Colon (tissue), 2 donors: Measurements from ENCODE around the gene ASIC2.

Experiments
- FAIRE-seq: peaks from 2 replicates; lab custom pipeline; 2012; peaks lifted over from hg19 to GRCh38; lab: Jason Lieb, UNC
- donor health status: control.
- donor health status: control.

ASIC2 gene

GRCh38 chr17:33057564-33057963, 235.5 kb downstream of the ASIC2 start:
- no peak for FAIRE-seq

GRCh38 chr17:33056399-33057146, 236.5 kb downstream of the ASIC2 start:
- no peak for FAIRE-seq

- FAIRE-seq: no peak
These were observed 237.3 kb downstream of the ASIC2 start for GRCh38 chr17:33055746-33056145.

- no peak for FAIRE-seq
These were observed 237.9 kb downstream of the ASIC2 start for GRCh38 chr17:33055171-33055611.

DNA sequence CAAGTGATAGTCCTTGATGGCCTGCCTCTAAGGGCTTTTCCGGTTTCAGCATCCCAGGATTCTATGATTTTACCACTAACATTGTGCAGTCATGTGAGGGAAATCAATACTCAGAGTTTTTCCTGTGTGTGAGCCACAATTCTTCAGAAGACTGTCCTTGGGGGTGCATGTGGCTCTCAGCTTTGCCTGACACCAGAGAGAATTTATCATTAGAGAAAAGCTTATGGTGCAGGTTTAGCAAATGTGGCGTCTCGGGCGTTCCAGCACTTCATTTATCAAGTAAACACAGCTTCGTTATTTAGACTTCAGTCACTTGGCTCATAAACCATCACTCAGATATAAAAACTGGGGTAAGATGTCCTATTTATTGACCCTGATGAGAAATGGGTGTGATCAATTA, 238.7 kb downstream of the ASIC2 start:
- FAIRE-seq: no peak

DNA sequence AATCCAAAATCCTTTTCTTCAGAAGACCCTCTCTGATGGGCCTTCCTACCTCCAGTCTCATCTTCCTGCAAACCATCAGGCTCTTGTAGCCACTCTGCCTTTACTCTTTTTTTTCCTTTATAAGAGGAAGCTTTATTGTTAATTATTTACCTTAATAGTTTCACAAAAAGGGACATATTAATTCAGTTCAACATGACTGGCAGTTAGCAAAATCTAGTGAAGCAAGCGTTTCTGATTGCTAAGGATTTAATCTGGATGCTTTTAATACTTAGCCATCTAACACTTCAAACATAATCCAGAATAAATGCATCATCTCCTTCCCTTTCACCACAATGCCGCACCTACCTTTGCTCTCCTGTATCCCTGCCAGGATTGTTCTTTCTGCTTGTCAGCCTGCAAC, 239.4 kb downstream of the ASIC2 start:
- FAIRE-seq: no peak

DNA sequence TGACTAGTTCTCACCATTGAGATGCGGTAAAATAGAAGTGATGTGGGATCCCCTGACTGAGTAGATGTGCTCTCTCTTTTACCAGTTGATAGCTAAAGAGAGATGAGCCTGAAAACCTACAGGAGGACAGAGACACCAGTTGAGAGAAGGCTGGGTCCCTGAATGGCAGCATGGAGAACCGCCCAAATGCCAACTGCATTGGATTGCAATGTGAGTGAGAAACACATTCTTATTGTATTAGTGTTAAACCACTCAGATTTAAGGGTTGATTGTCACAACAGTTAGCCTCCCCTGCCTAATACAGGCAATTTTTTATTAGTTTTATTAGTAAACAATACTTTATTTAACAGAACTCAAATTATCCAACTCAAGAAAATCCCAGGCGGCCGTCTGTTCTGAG, 240.2 kb downstream of the ASIC2 start:
- no peak for FAIRE-seq

DNA sequence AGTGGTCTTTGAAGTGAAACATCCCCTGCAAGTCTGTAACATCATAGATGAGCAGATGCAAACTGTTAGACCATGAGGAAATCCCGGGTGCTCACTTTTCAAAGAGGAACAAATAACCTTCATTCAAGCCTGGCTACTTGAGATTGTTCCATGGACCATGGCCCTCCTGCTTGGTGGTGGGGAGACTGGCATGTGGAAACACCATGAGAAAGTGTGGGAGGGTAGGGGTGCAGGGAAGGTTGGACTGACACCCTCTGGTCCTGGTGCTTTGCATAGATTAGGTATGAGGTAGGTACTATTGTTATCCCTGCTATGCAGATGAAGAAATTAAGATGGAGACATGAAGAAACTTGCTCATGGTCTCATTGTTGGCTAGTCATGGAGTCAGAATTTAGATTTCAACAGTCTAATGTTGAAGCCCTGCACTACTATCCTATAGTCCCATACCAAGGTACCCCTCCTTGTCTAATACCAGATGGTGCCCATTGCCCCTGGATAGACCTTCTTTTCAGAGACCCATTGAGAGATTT, 242.4 kb downstream of the ASIC2 start:
- no peak for FAIRE-seq

GRCh38 chr17:33049781-33050414, 243.2 kb downstream of the ASIC2 start:
- no peak for FAIRE-seq

DNA sequence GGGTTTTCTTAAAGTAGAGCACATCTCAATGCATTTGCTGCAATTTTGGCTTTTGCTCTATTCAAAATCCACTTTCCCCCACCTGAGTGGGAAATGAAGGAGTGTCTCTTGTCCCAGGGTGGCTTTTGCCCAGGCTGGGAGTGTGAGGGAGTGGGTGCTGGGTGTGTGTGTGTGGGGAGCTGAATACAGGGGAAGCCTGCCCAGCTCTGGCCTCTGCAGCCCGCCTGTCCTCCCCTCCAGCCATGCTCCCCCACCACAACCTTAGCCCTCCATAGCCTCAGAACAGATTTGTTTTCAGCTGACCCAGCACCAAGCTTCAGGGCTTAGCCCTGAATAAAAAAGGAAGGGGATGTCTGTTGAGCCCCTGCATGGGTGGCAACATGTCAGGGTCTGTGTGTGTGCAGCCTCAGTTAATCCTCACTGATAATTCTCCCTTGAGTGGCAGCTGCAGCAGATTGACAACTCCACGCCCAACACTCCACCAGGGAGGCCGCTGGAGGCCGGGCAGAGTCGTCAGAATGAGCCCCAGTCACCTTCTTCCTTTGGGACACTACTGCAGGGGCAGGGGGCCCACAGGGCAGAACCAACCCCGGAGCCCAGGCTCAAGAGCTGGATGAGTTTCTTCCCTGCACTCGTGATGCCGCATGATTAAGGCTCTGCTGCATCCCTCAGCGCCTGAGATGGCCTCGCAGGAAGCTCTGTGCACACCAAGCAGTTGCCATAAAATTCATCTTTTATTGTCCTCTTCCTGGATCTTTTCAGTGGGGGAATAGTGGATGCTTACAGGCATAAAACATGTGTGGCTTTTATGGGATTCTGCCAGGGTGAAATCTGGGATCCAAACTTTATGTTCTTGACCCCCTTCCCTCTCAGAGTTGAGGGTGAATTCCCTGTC, 246.5 kb downstream of the ASIC2 start:
- FAIRE-seq: no peak

DNA sequence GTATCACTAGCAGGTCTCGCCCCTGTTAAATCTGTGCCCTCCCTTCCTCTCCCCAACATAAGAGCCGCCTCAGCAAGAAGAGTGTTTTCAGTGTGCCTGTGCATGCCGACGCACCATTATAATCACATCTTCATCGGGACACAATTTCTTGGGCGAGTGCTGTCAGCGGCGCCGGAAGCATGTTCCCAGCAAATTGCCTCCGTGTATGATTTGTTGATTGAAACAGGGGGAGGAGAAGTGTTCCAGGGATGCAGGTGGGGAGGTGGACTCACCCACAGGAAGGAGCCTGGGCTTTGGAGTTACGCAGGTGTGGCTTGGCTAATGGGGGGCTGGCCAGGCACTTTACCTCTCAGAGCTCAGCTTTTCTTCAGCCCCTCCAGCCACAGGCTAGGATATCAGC, 247.9 kb downstream of the ASIC2 start:
- FAIRE-seq: no peak

GRCh38 chr17:33044771-33045170, 248.3 kb downstream of the ASIC2 start:
- no peak for FAIRE-seq

DNA sequence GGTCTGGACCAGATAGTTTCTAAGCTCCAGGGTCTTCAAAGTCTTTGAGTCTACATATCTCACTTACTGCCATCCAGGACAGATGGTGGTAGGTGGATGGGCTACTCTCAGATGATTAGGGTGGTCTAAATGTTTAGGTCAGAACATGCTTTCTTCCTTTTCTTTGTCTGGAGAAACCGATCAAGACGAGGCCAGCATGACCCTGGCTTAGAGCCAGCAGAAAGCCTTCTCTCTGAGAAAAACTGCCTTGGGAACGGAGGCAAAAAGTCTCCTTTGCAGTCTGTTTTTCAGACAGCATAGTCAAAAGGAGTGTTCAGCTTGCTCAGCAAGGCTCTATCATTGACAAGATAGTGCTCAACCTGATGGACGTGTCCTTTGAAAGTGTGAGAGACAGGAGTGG, 252.6 kb downstream of the ASIC2 start:
- FAIRE-seq: no peak

- no peak for FAIRE-seq
These were observed 253.2 kb downstream of the ASIC2 start for GRCh38 chr17:33039874-33040273.

DNA sequence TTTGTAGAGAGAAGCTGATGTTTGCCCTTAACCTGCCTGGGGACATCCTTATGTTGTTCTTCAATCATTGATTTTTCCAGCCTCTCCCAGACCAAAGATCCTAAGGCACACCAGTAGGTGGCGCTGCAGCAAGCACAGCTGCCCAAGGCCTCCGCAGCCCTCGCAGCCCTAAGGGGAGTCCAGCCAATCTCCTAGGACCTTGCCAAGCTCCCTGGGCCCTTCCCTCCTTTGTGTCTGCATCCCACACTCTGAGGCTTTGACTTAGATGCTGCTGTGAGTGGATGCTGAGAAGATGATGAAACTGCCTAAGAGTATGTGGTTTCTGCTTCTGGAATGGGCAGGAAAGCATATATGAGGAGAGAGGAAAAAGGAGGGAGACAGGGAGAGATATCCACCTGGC, 254.4 kb downstream of the ASIC2 start:
- FAIRE-seq: no peak

GRCh38 chr17:33033176-33033575, 259.9 kb downstream of the ASIC2 start:
- no peak for FAIRE-seq

- FAIRE-seq: no peak
These were observed 264.3 kb downstream of the ASIC2 start for GRCh38 chr17:33028778-33029177.

- FAIRE-seq: no peak
These were observed 265.0 kb downstream of the ASIC2 start for GRCh38 chr17:33028061-33028460.

DNA sequence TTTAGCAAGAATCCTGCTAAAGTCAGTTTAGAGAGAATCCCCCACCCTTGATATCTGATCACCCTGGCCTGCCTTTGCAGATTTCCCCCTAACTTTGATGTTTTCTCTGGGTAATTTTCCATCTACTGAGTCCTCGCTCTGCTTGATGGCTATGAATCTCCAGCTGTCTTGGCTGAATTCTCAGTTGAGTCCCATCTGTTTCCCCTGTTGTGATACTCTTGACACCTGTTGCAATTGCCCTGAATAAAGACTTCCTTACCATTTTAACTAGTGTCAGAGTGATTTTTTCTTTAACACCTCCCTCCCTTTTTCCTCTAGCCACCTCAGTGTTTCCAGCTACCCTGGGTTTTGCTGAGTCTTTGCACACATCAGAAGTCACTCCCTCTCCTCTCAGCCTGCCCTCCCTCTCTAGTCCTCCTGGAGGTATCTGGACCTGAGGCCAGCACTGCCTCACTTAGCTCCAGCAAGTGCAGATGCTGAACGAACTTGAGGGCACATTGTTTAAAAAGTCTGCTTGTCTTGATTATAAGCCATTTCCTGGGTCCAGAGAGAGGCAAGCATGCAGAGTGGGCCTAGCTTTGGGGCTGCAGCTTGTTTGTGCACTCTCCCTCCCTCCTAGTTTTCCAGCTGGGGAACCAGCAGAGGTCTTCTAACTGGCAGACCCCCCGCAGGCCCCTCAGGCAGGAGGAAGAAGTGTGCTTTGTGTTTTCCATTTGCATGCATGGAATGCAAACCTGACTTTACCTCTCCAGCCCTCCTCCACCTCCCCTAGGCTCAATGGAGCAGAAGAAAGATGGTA, 268.2 kb downstream of the ASIC2 start:
- no peak for FAIRE-seq

GRCh38 chr17:33023790-33024189, 269.3 kb downstream of the ASIC2 start:
- FAIRE-seq: no peak

DNA sequence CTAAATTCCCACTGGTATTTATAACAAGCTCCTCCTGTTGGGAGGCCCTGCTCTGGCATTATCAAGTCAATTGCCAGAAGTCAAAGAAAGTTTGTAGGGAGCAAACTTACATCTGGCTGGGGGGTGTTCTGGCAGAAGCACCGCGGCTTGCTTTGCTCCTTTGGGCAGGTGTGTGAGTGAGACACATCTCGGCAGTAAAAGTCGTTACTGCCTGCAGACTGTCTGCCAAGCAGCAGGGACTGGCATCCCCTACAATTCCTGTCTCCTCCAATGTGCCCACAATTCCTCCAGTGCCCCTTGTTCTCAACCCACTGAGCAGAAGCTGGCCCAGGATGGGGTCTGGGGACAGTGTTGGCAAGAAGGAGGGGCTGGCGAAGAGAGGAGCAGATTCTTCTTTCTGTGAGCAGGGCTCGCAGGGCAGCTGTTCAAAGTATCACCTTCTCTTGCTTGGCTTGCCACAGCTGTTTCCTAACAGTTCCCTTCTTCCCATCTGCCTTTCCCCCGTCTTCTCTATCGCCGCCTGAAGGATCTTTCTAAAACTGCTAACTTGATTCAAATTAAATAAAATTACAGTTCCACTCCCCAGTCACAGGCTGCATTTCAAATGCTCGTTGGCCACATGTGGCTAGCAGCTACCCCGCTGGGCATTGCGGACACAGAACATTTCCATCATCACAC, 271.2 kb downstream of the ASIC2 start:
- FAIRE-seq: no peak
